GM18873 (cell line): ENCODE measurements around the gene PDE4B.
A peak's percentile ranks its signal among the peaks of the same experiment; 100 is the strongest.

Experiments used
- ATAC-seq: cut with Tn5 transposase; IDR thresholded peaks from one replicate; pipeline ENCODE4 v1.9.1; 2021; ENCODE audit warnings: mild to moderate bottlenecking, moderate library complexity, moderate number of reproducible peaks; ENCODE audit not compliant: unreplicated experiment, low FRiP score

The PDE4B gene

GRCh38 chr1:66250075-66250474 is 457.4 kb downstream of the PDE4B start:
- no peak for ATAC-seq

DNA sequence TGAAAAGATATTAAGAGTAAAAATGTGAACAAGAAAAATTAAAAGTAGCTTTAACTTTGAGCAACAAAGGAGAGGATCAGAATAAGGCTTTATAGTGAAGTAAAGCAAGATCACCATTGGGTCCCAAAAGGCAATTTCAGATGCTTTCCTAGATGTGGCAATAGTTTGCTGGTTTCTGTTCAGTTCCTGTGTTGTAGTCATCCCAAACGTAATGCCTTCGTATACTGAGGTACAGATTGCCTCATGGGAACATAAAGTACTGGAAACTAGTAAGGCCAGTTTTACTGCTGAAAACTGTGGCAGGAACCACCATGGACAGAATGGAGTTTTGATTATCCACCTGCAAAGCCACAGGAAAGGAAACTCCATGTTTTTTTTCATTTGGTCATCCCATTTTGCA is 457.8 kb downstream of the PDE4B start:
- no peak for ATAC-seq

GRCh38 chr1:66251546-66251945 is 458.9 kb downstream of the PDE4B start:
- no peak for ATAC-seq

GRCh38 chr1:66253330-66253921 is 460.7 kb downstream of the PDE4B start:
- ATAC-seq = peak; percentile 73

GRCh38 chr1:66254785-66255184 is 462.1 kb downstream of the PDE4B start:
- no peak for ATAC-seq

- ATAC-seq = no peak
Measured at GRCh38 chr1:66256629-66257572, 464.2 kb downstream of the PDE4B start.

- peak; percentile 65 for ATAC-seq
Measured at GRCh38 chr1:66258404-66259105, 465.9 kb downstream of the PDE4B start.

GRCh38 chr1:66261364-66261763 is 468.7 kb downstream of the PDE4B start:
- no peak for ATAC-seq

DNA sequence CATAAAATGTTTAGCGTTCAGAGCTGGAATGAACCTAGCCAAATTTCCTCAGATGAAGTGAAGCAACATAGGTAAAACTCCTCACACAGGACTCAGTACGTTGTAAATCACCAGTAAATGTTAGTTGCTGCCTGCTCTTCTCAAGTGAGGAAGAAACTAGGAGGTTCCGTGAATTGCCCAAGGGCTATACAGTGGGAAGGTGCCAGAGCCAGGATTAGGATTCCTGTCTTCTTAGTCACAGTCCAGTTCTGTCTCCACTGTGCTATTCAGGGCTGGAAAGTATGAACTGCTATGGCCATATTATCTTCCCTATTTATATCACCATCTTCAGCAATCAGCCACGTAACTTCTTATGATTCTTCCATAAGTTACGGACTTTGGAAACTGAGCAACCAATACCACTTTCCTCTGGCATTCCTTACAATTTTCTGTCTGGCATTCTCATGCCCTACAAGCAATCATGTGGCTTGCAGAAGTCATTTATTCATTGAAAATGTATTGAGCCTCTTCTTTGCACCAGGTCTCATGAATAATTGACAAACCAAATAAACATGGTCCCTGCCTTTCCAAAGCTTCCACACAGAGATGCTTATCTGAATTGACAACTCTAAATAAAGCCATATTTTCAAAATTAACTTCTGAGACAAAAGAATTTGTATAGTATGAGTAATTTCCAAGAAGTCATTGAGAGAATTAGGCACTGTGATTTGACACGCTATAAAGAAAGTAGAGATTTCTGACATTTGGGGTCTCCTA is 469.7 kb downstream of the PDE4B start:
- no peak for ATAC-seq

GRCh38 chr1:66265268-66265667 is 472.6 kb downstream of the PDE4B start:
- ATAC-seq = no peak

DNA sequence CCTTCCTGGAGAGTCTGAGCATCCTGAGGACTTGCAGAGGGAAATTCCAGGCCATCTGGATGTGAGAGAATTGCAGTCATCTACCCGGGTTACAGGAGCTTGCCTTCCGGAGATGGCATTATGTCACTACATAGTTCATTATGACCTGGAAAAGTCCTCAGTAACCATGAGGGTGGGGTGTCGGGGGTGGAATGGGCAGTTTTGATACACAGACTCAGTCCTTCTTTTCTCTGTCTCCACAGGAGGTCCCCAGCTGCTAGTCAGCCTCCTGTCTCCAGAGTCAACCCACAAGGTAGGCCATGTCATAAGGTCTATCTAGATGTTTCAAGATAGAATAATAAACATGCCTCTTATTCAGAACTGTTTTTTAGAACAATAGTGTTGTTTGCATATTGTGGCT is 473.1 kb downstream of the PDE4B start:
- no peak for ATAC-seq

DNA sequence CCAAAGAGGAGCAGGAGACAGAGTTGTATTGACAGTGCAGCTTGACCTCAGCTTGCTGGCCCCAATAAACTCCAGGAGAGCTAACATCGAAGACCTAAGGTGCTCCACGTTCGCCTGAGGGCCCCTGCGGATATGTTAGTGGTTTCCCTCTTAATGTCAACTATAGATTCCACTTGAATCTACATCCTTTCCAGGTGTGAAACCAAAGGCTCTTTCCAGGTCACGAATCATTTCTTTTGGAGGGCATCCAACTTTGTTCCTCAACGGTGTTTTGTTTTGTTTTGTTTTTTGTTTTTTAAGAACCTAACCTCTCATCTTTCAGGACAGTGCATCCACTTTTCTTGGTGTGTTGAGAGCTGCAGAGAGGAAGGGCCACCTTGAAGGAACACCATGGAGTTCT is 473.7 kb downstream of the PDE4B start:
- ATAC-seq = no peak

DNA sequence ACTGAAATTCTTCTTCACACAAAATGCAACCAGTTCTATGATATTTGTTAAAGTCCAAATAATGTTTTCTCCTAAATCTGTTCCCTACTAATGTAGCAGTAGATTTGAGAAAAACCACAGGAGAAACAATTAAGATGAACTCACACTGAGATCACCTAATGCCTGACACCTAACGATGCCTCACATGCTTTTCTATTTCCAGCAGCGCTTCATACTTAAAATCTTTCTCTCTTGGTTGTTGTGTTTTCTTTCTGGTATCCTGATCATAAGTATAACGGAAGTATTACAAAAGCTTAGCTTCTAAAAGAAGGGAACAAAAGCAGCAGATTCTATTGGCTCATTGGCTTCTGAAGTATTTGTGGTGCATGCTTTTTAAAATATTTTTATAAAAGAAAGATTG is 474.1 kb downstream of the PDE4B start:
- ATAC-seq = no peak

DNA sequence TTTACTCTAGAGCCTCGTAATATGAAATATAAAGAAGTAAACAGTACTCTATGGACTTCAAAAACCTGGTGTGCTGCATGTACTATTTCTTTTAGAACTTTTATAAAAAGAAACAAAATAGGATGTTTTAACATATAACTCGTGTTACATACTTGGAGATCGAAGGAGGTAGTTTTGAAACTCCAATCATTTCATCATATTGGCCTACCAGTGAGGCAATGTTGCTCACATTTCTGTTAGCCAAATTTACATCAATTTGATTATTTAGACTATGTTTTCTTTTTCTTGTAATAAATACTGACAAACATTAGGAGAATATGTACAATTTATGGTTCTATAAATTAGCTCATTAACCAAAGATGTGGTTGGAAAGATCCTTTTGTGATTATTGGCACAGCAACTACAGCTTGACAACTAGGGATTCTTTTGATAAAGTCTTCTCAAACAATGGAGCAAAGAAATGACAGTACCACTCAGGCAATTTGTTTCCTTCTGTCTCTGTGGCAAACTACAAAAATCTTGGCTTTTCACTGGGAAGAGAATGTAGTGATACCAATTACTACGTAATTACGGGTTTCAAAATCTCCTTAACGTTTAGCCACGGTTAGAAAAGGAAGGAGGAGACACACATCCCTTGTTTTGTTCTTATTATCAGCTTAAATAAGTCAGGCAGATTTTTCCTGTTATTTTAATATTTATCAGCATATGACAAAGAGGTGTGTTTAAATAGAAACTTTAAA is 474.7 kb downstream of the PDE4B start:
- no peak for ATAC-seq

- ATAC-seq = no peak
Measured at GRCh38 chr1:66269222-66269621, 476.5 kb downstream of the PDE4B start.

DNA sequence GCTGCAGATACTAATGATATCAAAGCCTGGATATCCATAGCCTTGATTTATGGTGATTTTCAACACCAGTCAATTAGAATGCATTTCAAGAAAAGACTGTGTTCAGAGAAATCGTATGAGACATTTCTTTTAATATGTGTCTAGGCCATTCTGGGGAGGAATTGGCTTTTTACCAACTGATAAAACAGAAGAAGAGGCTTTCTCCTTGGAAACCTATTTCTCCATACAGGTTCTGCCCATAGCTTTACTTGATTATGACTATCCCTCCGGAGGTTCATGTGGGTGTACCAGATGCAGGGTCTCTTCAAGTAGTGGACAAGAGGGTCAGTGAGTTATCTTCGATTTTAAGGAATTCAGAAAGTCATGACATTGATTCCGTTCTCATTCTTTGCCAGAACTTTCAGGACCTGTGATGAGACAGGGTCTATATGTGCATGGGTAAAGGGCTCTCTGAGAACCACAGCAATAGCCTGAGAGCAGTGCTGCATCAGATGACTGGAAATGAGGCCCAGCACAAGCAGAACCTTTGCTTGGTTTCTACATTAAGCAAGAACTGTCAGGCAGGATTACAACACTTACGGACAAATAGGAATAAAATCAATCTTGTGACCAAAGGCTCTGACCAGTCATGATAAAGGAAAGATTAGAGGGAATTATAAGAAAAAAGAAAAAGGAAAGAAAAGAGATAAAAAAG is 477.6 kb downstream of the PDE4B start:
- ATAC-seq = no peak

GRCh38 chr1:66271216-66271903 is 478.7 kb downstream of the PDE4B start:
- no peak for ATAC-seq

- no peak for ATAC-seq
Measured at GRCh38 chr1:66271904-66272254, 479.2 kb downstream of the PDE4B start.

DNA sequence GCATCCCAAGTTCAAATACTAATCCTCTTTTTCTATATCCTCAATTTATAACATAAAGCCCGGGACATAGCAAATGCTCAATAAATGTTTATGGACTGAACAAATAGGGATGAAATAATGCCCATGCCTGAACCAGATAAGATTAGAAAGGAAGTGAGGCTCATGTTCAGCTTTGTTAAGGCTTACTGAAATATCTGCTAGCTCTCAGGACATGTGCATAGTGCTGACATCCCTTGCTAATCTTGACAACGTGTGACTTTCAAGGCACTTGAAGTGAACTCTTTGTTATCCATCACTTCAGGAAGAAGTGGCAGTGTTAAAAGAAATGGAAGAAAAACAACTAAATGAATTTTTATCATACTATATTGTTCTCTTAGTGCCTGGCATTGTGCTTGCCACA is 481.0 kb downstream of the PDE4B start:
- no peak for ATAC-seq
